ENCODE data around the gene CYP26B1.

Gene CYP26B1

DNA sequence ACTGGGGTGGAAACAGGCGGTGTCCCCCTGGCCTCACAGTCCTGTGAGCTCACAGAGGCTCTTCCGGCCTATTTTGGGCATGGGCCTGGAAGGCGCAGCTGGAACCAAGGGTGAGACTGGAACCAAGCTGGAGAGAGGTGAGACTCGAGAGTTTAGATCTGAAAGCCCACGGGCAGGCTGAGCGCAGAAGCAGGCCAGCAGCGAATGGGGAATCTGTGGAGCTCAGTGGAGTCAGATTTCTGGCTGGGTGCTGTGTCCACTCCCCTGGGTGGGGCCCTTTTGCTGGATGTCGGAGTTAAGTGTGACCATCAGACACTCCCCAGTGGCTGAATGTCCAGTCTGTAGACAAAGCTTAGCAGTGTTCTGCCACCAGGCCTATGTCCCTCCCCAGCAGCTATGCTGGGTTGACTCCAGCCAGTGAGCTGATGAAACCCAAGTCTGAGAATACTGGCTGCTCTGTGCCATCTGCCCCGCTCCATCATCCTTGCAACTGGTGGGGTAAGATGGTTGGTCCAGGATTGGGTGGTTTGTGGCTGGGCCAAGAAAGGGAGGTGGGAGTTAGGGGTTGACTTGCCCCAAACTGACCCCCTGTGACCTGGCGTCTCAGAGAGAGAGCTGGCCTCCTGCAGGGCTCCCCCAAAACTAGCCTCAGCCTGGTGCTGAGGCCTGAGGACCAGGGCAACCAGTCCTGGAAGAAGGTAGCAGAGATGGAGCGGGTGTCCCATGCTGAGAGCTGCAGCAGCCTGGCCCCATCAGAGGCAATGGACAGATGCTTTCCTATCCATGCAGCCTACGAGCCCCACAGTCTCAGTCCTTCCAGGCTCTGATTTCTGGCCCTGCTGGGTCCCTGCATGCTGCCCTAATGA lies 34.4 kb downstream of the CYP26B1 start:
- no peaks in the 10 kb centered on the region for H3K9me3 ChIP-seq
- no peaks in the 10 kb centered on the region for H3K4me1 ChIP-seq
- no peaks in the 10 kb centered on the region for H3K27me3 ChIP-seq

DNA sequence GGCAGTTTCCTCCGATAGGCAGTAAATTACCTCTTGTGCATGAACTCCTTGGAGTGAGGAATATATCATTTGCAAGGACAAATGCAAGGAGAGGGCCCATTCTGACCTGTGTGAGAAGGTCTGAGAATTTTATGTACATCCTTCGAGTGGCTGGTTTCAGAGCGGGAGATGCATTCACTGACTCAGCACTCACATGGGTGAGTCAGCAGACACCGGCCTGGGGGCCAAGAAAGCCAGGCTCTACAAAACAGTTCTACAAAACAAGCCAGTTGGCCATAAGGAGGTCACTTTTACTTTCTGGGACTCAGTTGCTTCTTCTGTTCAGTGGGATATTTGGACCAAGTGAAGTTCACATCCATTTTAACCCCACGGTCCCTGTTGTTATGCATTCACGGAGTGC lies 35.3 kb downstream of the CYP26B1 start:
- H3K36me3 ChIP-seq, result no peaks in the 10 kb centered on the region
- H3K4me1 ChIP-seq, result no peaks in the 10 kb centered on the region
- no peak for TF ChIP-seq CTCF (IDR thresholded peaks at IDR 0.05; ENCODE audit: low read depth, low read length)
- H3K4me3 ChIP-seq (ENCODE audit: low read depth, low read length), result no peak overlapping the region
- DNase-seq, result no peak
- H3K27me3 ChIP-seq, result no peaks in the 10 kb centered on the region
- no peaks in the 10 kb centered on the region for H3K9me3 ChIP-seq

More for the DNA sequence above, 34.4 kb downstream of the CYP26B1 start:
- TF ChIP-seq CTCF (IDR thresholded peaks at IDR 0.05; ENCODE audit: low read depth, low read length), result no peak
- Histone ChIP-seq H3K36me3 (no peaks in the 10 kb centered on the region), H3K4me3 (ENCODE audit: low read depth, low read length) (no peak overlapping the region)
- no peak for DNase-seq

DNA sequence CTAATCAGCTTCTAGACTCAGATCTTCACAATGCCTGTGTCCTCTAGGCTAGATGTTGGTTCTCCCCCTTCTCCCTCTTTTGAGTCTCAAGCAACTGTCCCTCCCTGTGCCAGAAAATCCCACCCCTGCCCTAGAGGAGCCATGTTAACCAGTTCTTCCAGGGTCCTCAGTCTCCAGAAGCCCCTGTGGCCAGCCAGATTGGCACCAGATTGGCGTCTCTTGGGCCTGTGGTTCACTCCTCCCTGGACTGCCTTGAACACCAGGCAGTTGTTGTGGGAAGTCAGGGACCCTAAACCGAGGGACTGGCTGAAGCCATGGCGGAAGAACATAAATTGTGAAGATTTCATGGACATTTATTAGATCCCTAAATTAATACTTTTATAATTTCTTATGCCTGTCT lies 36.6 kb downstream of the CYP26B1 start:
- DNase-seq, result no peak
- Histone ChIP-seq H3K36me3 (no peaks in the 10 kb centered on the region), H3K4me3 (ENCODE audit: low read depth, low read length) (no peak overlapping the region), H3K4me1 (no peaks in the 10 kb centered on the region), H3K27me3 (no peaks in the 10 kb centered on the region), H3K9me3 (no peaks in the 10 kb centered on the region)
- no peak for TF ChIP-seq CTCF (IDR thresholded peaks at IDR 0.05; ENCODE audit: low read depth, low read length)

GRCh38 chr2:72109904-72110303 lies 37.8 kb downstream of the CYP26B1 start:
- Histone ChIP-seq H3K27me3 (no peaks in the 10 kb centered on the region), H3K36me3 (no peaks in the 10 kb centered on the region), H3K9me3 (no peaks in the 10 kb centered on the region), H3K4me3 (ENCODE audit: low read depth, low read length) (no peak overlapping the region), H3K4me1 (no peaks in the 10 kb centered on the region)
- DNase-seq, result no peak
- TF ChIP-seq CTCF (IDR thresholded peaks at IDR 0.05; ENCODE audit: low read depth, low read length), result no peak

- no peaks in the 10 kb centered on the region for H3K9me3 ChIP-seq
- no peak for TF ChIP-seq CTCF (IDR thresholded peaks at IDR 0.05; ENCODE audit: low read depth, low read length)
- no peak overlapping the region for H3K4me3 ChIP-seq (ENCODE audit: low read depth, low read length)
- no peaks in the 10 kb centered on the region for H3K4me1 ChIP-seq
- no peaks in the 10 kb centered on the region for H3K27me3 ChIP-seq
- H3K36me3 ChIP-seq, result no peaks in the 10 kb centered on the region
- DNase-seq, result no peak
Measured at GRCh38 chr2:72109291-72109690, 38.4 kb downstream of the CYP26B1 start.

- Histone ChIP-seq H3K4me1 (no peaks in the 10 kb centered on the region), H3K9me3 (no peaks in the 10 kb centered on the region), H3K27me3 (no peaks in the 10 kb centered on the region), H3K36me3 (no peaks in the 10 kb centered on the region), H3K4me3 (ENCODE audit: low read depth, low read length) (no peak overlapping the region)
- no peak for DNase-seq
- TF ChIP-seq CTCF (IDR thresholded peaks at IDR 0.05; ENCODE audit: low read depth, low read length), result no peak
Measured at GRCh38 chr2:72108121-72108520, 39.5 kb downstream of the CYP26B1 start.

All from BE2C (cell line).